A549 (cell line): Measurements from ENCODE around the gene WDR72. TPM values are rescaled to one million over a fixed set of nuclear protein-coding genes. Genes with fewer than 3 reads are reported as not detected.
"Not testable (repeated sequence)": the region's sequence is repeated elsewhere in the genome, so short reads cannot be mapped to it uniquely, and the experiment has no call there.

Experiments
- ATAC-seq, 2 experiments: fragments of 200-7000 bp in 1 of 2; fragments of >200 bp in 1 of 2; cut with Nextera tagmentation in 1 of 2; cut with Tn5 transposase in 1 of 2; 3 replicates each; pipeline versions ENCODE4 v1.8.0 to v1.9.1; 2018 to 2020; ENCODE audit warnings: mild to moderate bottlenecking in 1 of 2, moderate library complexity in 1 of 2
- CTCF ChIA-PET: fragments of 300-600 bp; sonication (Branson Sonifier 250); formaldehyde crosslinking; extraction: SDS; loops from one replicate; lab custom pipeline; 2021; ENCODE audit warnings: antibody characterized with exemption, inconsistent platforms; lab: Yijun Ruan, JAX
- POLR2A ChIA-PET: fragments of 350-600 bp; formaldehyde crosslinking; extraction: SDS; loops from one replicate; lab custom pipeline; 2021; ENCODE audit warnings: antibody characterized with exemption, inconsistent platforms; lab: Yijun Ruan, JAX
- DNase-seq, 2 experiments: peaks; one replicate each; pipeline versions ENCODE4 v3.0.0 to v3.0.0-alpha.2; 2011 to 2016; ENCODE audit warnings: low read depth in 1 of 2, low spot score in 1 of 2
- FAIRE-seq: peaks from 2 replicates; lab custom pipeline; 2011; peaks lifted over from hg19 to GRCh38; lab: Jason Lieb, UNC
- H3K27ac ChIP-seq, 2 experiments: fragments of >200 bp; sonication (Bioruptor Twin); formaldehyde crosslinking; 3 replicates each; pipeline ENCODE4 v1.5.1; 2016 to 2017
- H3K4me1 ChIP-seq: fragments of >200 bp; sonication (Bioruptor Twin); formaldehyde crosslinking; 3 replicates; pipeline ENCODE4 v1.6.1; 2016
- H3K4me2 ChIP-seq: fragments of >200 bp; sonication (Bioruptor Twin); formaldehyde crosslinking; 3 replicates; pipeline ENCODE4 v1.6.1; 2016
- H3K4me3 ChIP-seq: fragments of >200 bp; sonication (Bioruptor Twin); formaldehyde crosslinking; 3 replicates; pipeline ENCODE4 v1.5.1; 2016
- H3K9me3 ChIP-seq: fragments of >200 bp; sonication (Bioruptor Twin); formaldehyde crosslinking; 3 replicates; pipeline ENCODE4 v1.6.1; 2016
- ATOH8 ChIP-seq: fragments of 250-450 bp; sonication (Bioruptor Pico); IDR thresholded peaks from 2 replicates; pipeline ENCODE4 v1.5.0; 2020; ENCODE audit warnings: low read depth, mild to moderate bottlenecking, moderate library complexity
- BHLHE40 ChIP-seq: IDR thresholded peaks from 2 replicates; pipeline ENCODE4 v1.6.1; 2012; ENCODE audit warnings: low read depth, low read length, inconsistent platforms
- CHD2 ChIP-seq: fragments of 150-350 bp; IDR thresholded peaks from 2 replicates; pipeline ENCODE4 v1.6.1; 2014; ENCODE audit warnings: low read length; ENCODE audit not compliant: partially characterized antibody
- CTCF ChIP-seq: fragments of >200 bp; sonication (Bioruptor Twin); formaldehyde crosslinking; IDR thresholded peaks from 3 replicates; pipeline ENCODE4 v1.5.1; 2016
- E2F6 ChIP-seq: IDR thresholded peaks from 2 replicates; pipeline ENCODE4 v1.6.1; 2012; ENCODE audit warnings: low read depth, borderline replicate concordance
- FOSL2 ChIP-seq, 2 experiments: fragments of 450-650 bp in 1 of 2; fragments of >200 bp in 1 of 2; sonication (Bioruptor Twin) in 1 of 2; formaldehyde crosslinking; IDR thresholded peaks; 2 replicates each; pipeline versions ENCODE4 v1.5.0 to v1.6.1; 2016 to 2020; ENCODE audit warnings: mild to moderate bottlenecking in 1 of 2, moderate library complexity in 1 of 2
- HEYL ChIP-seq: fragments of 250-450 bp; sonication (Bioruptor Pico); IDR thresholded peaks from 2 replicates; pipeline ENCODE4 v1.8.0; 2021; ENCODE audit warnings: mild to moderate bottlenecking, moderate library complexity
- HOXA7 ChIP-seq: fragments of 250-450 bp; sonication (Bioruptor Pico); IDR thresholded peaks from 2 replicates; pipeline ENCODE4 v1.5.0; 2020; ENCODE audit warnings: mild to moderate bottlenecking, moderate library complexity
- HOXB5 ChIP-seq: fragments of 250-450 bp; sonication (Bioruptor Pico); IDR thresholded peaks from 2 replicates; pipeline ENCODE4 v1.5.0; 2020; ENCODE audit warnings: mild to moderate bottlenecking, moderate library complexity
- JUNB ChIP-seq: fragments of >200 bp; sonication (Bioruptor Twin); formaldehyde crosslinking; IDR thresholded peaks from 2 replicates; pipeline ENCODE4 v1.6.1; 2016
- KDM1A ChIP-seq: fragments of 200-600 bp; sonication (generic); IDR thresholded peaks from 2 replicates; pipeline ENCODE4 v1.6.1; 2016; ENCODE audit warnings: low read depth, mild to moderate bottlenecking
- MAFK ChIP-seq: fragments of 450-650 bp; IDR thresholded peaks from 2 replicates; pipeline ENCODE4 v1.6.1; 2014; ENCODE audit not compliant: partially characterized antibody
- MYC ChIP-seq: IDR thresholded peaks from 2 replicates; pipeline ENCODE4 v1.6.1; 2012; ENCODE audit warnings: mild to moderate bottlenecking, inconsistent platforms, low read length, improper control_type of control experiment, borderline replicate concordance
- PBX3 ChIP-seq: IDR thresholded peaks from 2 replicates; pipeline ENCODE4 v1.6.1; 2012
- POLR2A ChIP-seq: IDR thresholded peaks from 2 replicates; pipeline ENCODE4 v1.6.1; 2012; ENCODE audit warnings: mild to moderate bottlenecking, low read length
- REST ChIP-seq: fragments of 200-600 bp; sonication (generic); IDR thresholded peaks from 2 replicates; pipeline ENCODE4 v1.6.1; 2016; ENCODE audit warnings: antibody characterized with exemption, mild to moderate bottlenecking, moderate library complexity
- RFX5 ChIP-seq: fragments of 450-650 bp; IDR thresholded peaks from 2 replicates; pipeline ENCODE4 v1.7.1; 2014; ENCODE audit warnings: antibody characterized with exemption, mild to moderate bottlenecking, moderate library complexity
- RNF2 ChIP-seq: fragments of 200-600 bp; sonication (generic); IDR thresholded peaks from 2 replicates; pipeline ENCODE4 v1.6.1; 2016; ENCODE audit warnings: low read depth, mild to moderate bottlenecking, antibody characterized with exemption, moderate library complexity, borderline replicate concordance
- SREBF2 ChIP-seq: fragments of 450-650 bp; IDR thresholded peaks from 2 replicates; pipeline ENCODE4 v1.6.1; 2014; ENCODE audit warnings: mild to moderate bottlenecking, moderate library complexity
- ZSCAN20 ChIP-seq: fragments of 250-450 bp; sonication (Bioruptor Pico); IDR thresholded peaks from 2 replicates; pipeline ENCODE4 v1.8.0; 2022; ENCODE audit warnings: mild to moderate bottlenecking, moderate library complexity
- WGBS: methylation state at CpG from one replicate; pipeline ENCODE4 v1.1.6; 2017; ENCODE audit errors: missing lambda C conversion rate; 5-methylcytosine and 5-hydroxymethylcytosine counted together
- polyA plus RNA-seq, 4 experiments: library from polyadenylated mRNA; depleted of rRNA in 3 of 4; stranded (reverse); fragments of >200 nt; fragmentation: RNase III in 1 of 4; extraction: RNeasy Plus Mini Kit Qiagen cat#74134 plus additional on column Dnase treatment in 1 of 4; gene quantifications; 2 replicates in 3 of 4; 3 replicates in 1 of 4; pipeline ENCODE4 v1.2.3, GENCODE V29; 2011 to 2017

WDR72 gene
- polyA plus RNA-seq, 2 of the 4 experiments (the other 2 are of a cell fraction), result 12.0 to 28.5 TPM

GRCh38 chr15:53789654-53790375 lies 30.4 kb upstream of the WDR72 start:
- Histone ChIP-seq H3K4me3 (no peak overlapping the region), H3K4me2 (no peak overlapping the region), H3K9me3 (no peaks in the 10 kb centered on the region), H3K27ac (no peak overlapping the region), H3K4me1 (no peaks in the 10 kb centered on the region)
- 1% methylated on average over 2 of the region's 2 CpGs for WGBS
- ChIA-PET CTCF (no interaction called here), POLR2A (no interaction called here)
- no peak for DNase-seq
- TF ChIP-seq HOXA7, result no peak
- TF ChIP-seq MAFK, result no peak
- TF ChIP-seq MYC, result no peak
- TF ChIP-seq, all 56 proteins: peak for 0
- ATAC-seq, result no peak
- no peak for FAIRE-seq

GRCh38 chr15:53786401-53786800 lies 26.9 kb upstream of the WDR72 start:
- Histone ChIP-seq H3K4me1 (no peaks in the 10 kb centered on the region), H3K4me2 (no peak overlapping the region), H3K4me3 (no peak overlapping the region), H3K27ac (no peak overlapping the region), H3K9me3 (no peaks in the 10 kb centered on the region)
- DNase-seq, result no peak
- no peak for ATAC-seq
- CTCF ChIA-PET, result no interaction called here
- 19% methylated on average over 2 of the region's 2 CpGs for WGBS
- no peak for FAIRE-seq
- POLR2A ChIA-PET, result no interaction called here
- TF ChIP-seq RNF2 (no peak), PBX3 (no peak), POLR2A (no peak), FOSL2 (IDR thresholded peaks at IDR 0.05) (no peak), FOSL2 (CRISPR knock-in tag; IDR thresholded peaks at IDR 0.05) (no peak), KDM1A (no peak), ZSCAN20 (CRISPR knock-in tag) (no peak)

GRCh38 chr15:53785241-53785640 lies 25.8 kb upstream of the WDR72 start:
- FAIRE-seq, H3K9me3 ChIP-seq, ATAC-seq, DNase-seq, CTCF ChIA-PET, POLR2A ChIA-PET, H3K27ac ChIP-seq, H3K4me2 ChIP-seq, H3K4me1 ChIP-seq, H3K4me3 ChIP-seq: not testable (repeated sequence)
- 39% methylated on average over 2 of the region's 2 CpGs for WGBS

GRCh38 chr15:53762916-53763315 lies 3.5 kb upstream of the WDR72 start:
- CTCF ChIA-PET, result no interaction called here
- DNase-seq, result no peak
- POLR2A ChIA-PET, result no interaction called here
- no peak overlapping the region for H3K4me3 ChIP-seq
- no peaks in the 10 kb centered on the region for H3K9me3 ChIP-seq
- no peak for TF ChIP-seq ATOH8 (CRISPR knock-in tag)
- no peak for TF ChIP-seq REST
- TF ChIP-seq RNF2, result no peak
- no peak for TF ChIP-seq HOXB5 (CRISPR knock-in tag)
- no peak for TF ChIP-seq JUNB
- TF ChIP-seq MAFK, result no peak
- no peak for TF ChIP-seq E2F6
- no peak for TF ChIP-seq CHD2
- no peak for TF ChIP-seq CTCF
- no peak for TF ChIP-seq RFX5
- TF ChIP-seq BHLHE40, result no peak
- no peak for TF ChIP-seq HEYL (CRISPR knock-in tag)
- no peak for TF ChIP-seq SREBF2
- no peak overlapping the region for H3K27ac ChIP-seq
- FAIRE-seq, result no peak
- no peaks in the 10 kb centered on the region for H3K4me1 ChIP-seq
- 3% methylated on average over 2 of the region's 2 CpGs for WGBS
- H3K4me2 ChIP-seq, result no peak overlapping the region
- no peak for ATAC-seq
